IMR-90 (cell line): ENCODE results near the gene LMAN2L. TPM values are rescaled to one million over a fixed set of nuclear protein-coding genes. Genes with fewer than 3 reads are reported as not detected.

Experiments
- ATAC-seq: fragments of 200-7000 bp; cut with Tn5 transposase; 2 replicates; pipeline ENCODE4 v1.9.1; 2020; ENCODE audit warnings: low read depth, mild to moderate bottlenecking, moderate library complexity
- BruUV-seq: library from RNA; stranded (reverse); fragments of 400-500 nt; replicated peaks from 2 replicates; lab custom pipeline; 2021; lab: Mats Ljungman, UMichigan
- CTCF ChIA-PET: fragments of 300-600 bp; formaldehyde crosslinking; extraction: SDS; loops from one replicate; lab custom pipeline; 2021; ENCODE audit warnings: antibody characterized with exemption; lab: Yijun Ruan, JAX
- POLR2A ChIA-PET: fragments of 300-600 bp; sonication (Branson Sonifier 250); formaldehyde crosslinking; loops from one replicate; lab custom pipeline; 2022; ENCODE audit warnings: antibody characterized with exemption; ENCODE audit not compliant: unreplicated experiment; lab: Charles Lee
- DNase-seq: peaks from one replicate; pipeline ENCODE4 v3.0.0; 2013
- H2AFZ ChIP-seq: replicated peaks from 2 replicates; pipeline ENCODE3; 2013; ENCODE audit warnings: low read length, mild to moderate bottlenecking; ENCODE audit not compliant: poor library complexity
- H2AK5ac ChIP-seq: 2 replicates; pipeline ENCODE4 v1.6.1; 2013; ENCODE audit warnings: low read depth, low read length, inconsistent platforms
- H2AK9ac ChIP-seq: replicated peaks from 2 replicates; pipeline ENCODE3; 2013; ENCODE audit warnings: mild to moderate bottlenecking, low read depth, low read length, moderate library complexity; ENCODE audit not compliant: poor library complexity
- H2BK120ac ChIP-seq: 2 replicates; pipeline ENCODE4 v1.6.1; 2013; ENCODE audit warnings: low read depth, low read length, inconsistent platforms
- H2BK15ac ChIP-seq: 3 replicates; pipeline ENCODE4 v1.6.1; 2013; ENCODE audit warnings: low read depth, low read length, inconsistent platforms
- H2BK20ac ChIP-seq: 2 replicates; pipeline ENCODE4 v1.6.1; 2013; ENCODE audit warnings: low read depth, mild to moderate bottlenecking, inconsistent platforms, low read length, moderate library complexity
- H2BK5ac ChIP-seq: 2 replicates; pipeline ENCODE4 v1.6.1; 2013; ENCODE audit warnings: mild to moderate bottlenecking, low read depth, low read length, inconsistent platforms; ENCODE audit not compliant: poor library complexity, severe bottlenecking
- H3K14ac ChIP-seq: replicated peaks from 2 replicates; pipeline ENCODE4 v1.6.1; 2013; ENCODE audit warnings: low read depth, low read length, inconsistent platforms
- H3K18ac ChIP-seq: 2 replicates; pipeline ENCODE4 v1.6.1; 2013; ENCODE audit warnings: low read depth, low read length, control low read depth
- H3K23ac ChIP-seq: 2 replicates; pipeline ENCODE4 v1.6.1; 2013; ENCODE audit warnings: low read depth, low read length, inconsistent platforms
- H3K27ac ChIP-seq: 2 replicates; pipeline ENCODE4 v1.5.1; 2013; ENCODE audit warnings: mild to moderate bottlenecking, control low read depth, low read length; ENCODE audit not compliant: insufficient read depth
- H3K27me3 ChIP-seq: 2 replicates; pipeline ENCODE4 v1.6.1; 2013; ENCODE audit warnings: low read length; ENCODE audit not compliant: control insufficient read depth, insufficient read depth
- H3K36me3 ChIP-seq: 2 replicates; pipeline ENCODE4 v1.6.1; 2013; ENCODE audit warnings: low read length, mixed read lengths; ENCODE audit not compliant: control insufficient read depth, insufficient read depth
- H3K4ac ChIP-seq: 2 replicates; pipeline ENCODE4 v1.6.1; 2013; ENCODE audit warnings: low read depth, low read length, inconsistent platforms
- H3K4me1 ChIP-seq: 2 replicates; pipeline ENCODE4 v1.6.1; 2013; ENCODE audit warnings: low read length, mixed read lengths; ENCODE audit not compliant: control insufficient read depth, insufficient read depth
- H3K4me2 ChIP-seq: 2 replicates; pipeline ENCODE4 v1.6.1; 2013; ENCODE audit warnings: low read depth, mild to moderate bottlenecking, control low read depth, low read length, moderate library complexity
- H3K4me3 ChIP-seq: 2 replicates; pipeline ENCODE4 v1.5.1; 2013; ENCODE audit warnings: low read depth, mild to moderate bottlenecking, control low read depth, low read length, moderate library complexity; ENCODE audit not compliant: insufficient read depth
- H3K56ac ChIP-seq: 2 replicates; pipeline ENCODE4 v1.6.1; 2013; ENCODE audit warnings: low read length, inconsistent platforms; ENCODE audit not compliant: insufficient read depth; ENCODE audit errors: extremely low read depth
- H3K79me1 ChIP-seq, 2 experiments: 2 replicates each; pipeline ENCODE4 v1.6.1; 2013; ENCODE audit warnings: low read length in 2 of 2, inconsistent platforms in 1 of 2, low read depth in 1 of 2
- H3K9ac ChIP-seq: 2 replicates; pipeline ENCODE4 v1.6.1; 2013; ENCODE audit warnings: low read depth, low read length, control low read depth
- H3K9me1 ChIP-seq: 2 replicates; pipeline ENCODE4 v1.6.1; 2013; ENCODE audit warnings: low read length, inconsistent platforms; ENCODE audit not compliant: insufficient read depth
- H3K9me3 ChIP-seq: 2 replicates; pipeline ENCODE4 v1.6.1; 2013; ENCODE audit warnings: low read length; ENCODE audit not compliant: control insufficient read depth, insufficient read depth
- H4K20me1 ChIP-seq: 2 replicates; pipeline ENCODE4 v1.6.1; 2013; ENCODE audit warnings: low read length, inconsistent platforms; ENCODE audit not compliant: insufficient read depth
- H4K5ac ChIP-seq: 2 replicates; pipeline ENCODE4 v1.6.1; 2013; ENCODE audit warnings: mild to moderate bottlenecking, low read depth, low read length, control low read depth
- H4K8ac ChIP-seq, 2 experiments: 2 replicates each; pipeline ENCODE4 v1.6.1; 2013; ENCODE audit warnings: low read depth in 2 of 2, low read length in 2 of 2, control low read depth in 1 of 2, inconsistent platforms in 1 of 2
- H4K91ac ChIP-seq: 2 replicates; pipeline ENCODE4 v1.6.1; 2013; ENCODE audit warnings: low read depth, low read length, inconsistent platforms; ENCODE audit not compliant: insufficient read depth
- BHLHE40 ChIP-seq: fragments of 150-350 bp; IDR thresholded peaks from 2 replicates; pipeline ENCODE4 v1.6.1; 2016; ENCODE audit warnings: mild to moderate bottlenecking, low read depth, low read length
- CEBPB ChIP-seq: IDR thresholded peaks from 2 replicates; pipeline ENCODE4 v1.6.1; 2012; ENCODE audit warnings: low read depth, low read length, improper control_type of control experiment
- MAFK ChIP-seq: IDR thresholded peaks from 2 replicates; pipeline ENCODE4 v1.6.1; 2012; ENCODE audit warnings: low read depth, low read length, improper control_type of control experiment
- MXI1 ChIP-seq: IDR thresholded peaks from 2 replicates; pipeline ENCODE4 v1.6.1; 2012; ENCODE audit warnings: low read depth, mild to moderate bottlenecking, low read length, moderate library complexity, borderline replicate concordance
- SMC3 ChIP-seq: fragments of 150-350 bp; IDR thresholded peaks from 2 replicates; pipeline ENCODE4 v1.6.1; 2016; ENCODE audit warnings: low read depth, mild to moderate bottlenecking, antibody characterized with exemption, low read length, moderate library complexity
- WGBS, 2 experiments: methylation state at CpG; one replicate each; pipeline versions ENCODE4 v1.1.5 to v1.1.7; 2013; ENCODE audit warnings: missing lambda C conversion rate in 2 of 2; ENCODE audit not compliant: insufficient read length in 1 of 2; ENCODE audit errors: extremely low coverage in 2 of 2; 5-methylcytosine and 5-hydroxymethylcytosine counted together
- dilution Hi-C: fragments of 300-500 bp; cut with HindIII; formaldehyde crosslinking; loops from one replicate; pipeline ENCODE4 v1.14.3; 2018; ENCODE audit warnings: low sequenced_read_pairs; ENCODE audit not compliant: unreplicated experiment
- in situ Hi-C: fragments of 300-500 bp; cut with MboI; formaldehyde crosslinking; loops from 3 replicates; pipeline ENCODE4 v1.14.3; 2019; ENCODE audit warnings: low sequenced_read_pairs, inconsistent platforms, mixed read lengths
- intact Hi-C: fragments of 100-400 bp; cut with micrococcal nuclease; formaldehyde crosslinking; loops from 2 replicates; pipeline ENCODE4 v1.10.0; 2022
- polyA plus RNA-seq, 3 experiments: library from polyadenylated mRNA; depleted of rRNA; stranded (reverse); fragments of >200 nt; gene quantifications; 2 replicates each; pipeline ENCODE4 v1.2.3, GENCODE V29; 2012; ENCODE audit warnings: low replicate concordance in 1 of 3
- total RNA-seq: library from RNA; depleted of rRNA; stranded (reverse); fragments of >200 nt; gene quantifications from 2 replicates; pipeline ENCODE4 v1.2.3, GENCODE V29; 2012
- TF ChIP-seq, protein P1 (sequence below): fragments of 150-350 bp; IDR thresholded peaks from 2 replicates; pipeline ENCODE4 v1.6.1; 2017; ENCODE audit warnings: mild to moderate bottlenecking, antibody characterized with exemption, low read length, low read depth

Gene LMAN2L
- total and polyA plus RNA-seq, 2 of the 4 experiments (the other 2 are of a cell fraction), result 22.5 to 22.9 TPM

DNA sequence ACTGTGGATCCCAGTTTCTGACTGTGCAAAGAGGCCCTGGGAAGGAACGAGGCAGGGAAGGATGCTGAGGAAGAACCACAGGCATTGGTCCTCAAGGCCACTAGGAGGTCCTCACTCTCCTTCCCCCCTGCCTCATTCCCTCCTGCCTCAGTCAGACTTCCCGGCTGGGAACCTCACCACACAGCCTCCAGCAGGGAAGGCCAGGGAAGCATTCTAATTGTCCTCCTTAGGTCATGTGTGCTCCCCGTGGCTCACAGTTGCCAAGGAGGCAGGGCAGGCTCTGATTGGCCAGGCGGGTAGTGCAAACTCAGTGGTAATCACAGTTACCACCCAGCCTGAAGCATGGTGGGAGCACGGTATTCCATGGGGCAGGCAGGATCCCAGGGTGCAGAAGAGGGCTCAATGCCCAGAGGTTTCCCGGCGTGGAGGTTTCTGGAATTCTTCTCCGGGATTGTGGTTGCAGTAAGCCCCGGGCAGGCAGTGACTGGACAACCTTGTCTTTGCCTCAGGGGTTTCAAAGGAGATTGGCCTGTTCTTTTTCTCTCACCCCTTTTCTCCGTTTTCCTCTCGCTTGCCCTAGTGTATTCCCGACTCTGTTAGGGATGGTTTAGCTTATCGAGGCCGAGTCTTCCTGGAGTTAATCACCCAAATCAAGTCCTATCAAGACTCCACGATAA is 70.2 kb downstream of the LMAN2L start:
- peaks cover 4% of the 10 kb centered on the region for H3K4me1 ChIP-seq
- no peak overlapping the region for H3K4ac ChIP-seq
- no peak overlapping the region for H3K9ac ChIP-seq
- no peak overlapping the region for H4K5ac ChIP-seq
- no peak overlapping the region for H2AK5ac ChIP-seq
- H3K4me2 ChIP-seq, result no peak overlapping the region
- H3K79me1 ChIP-seq, result 0 out of 4 replicates have a peak, but pooled peaks cover 0 to 5% of the 10 kb centered on the region in 2 experiments
- ChIA-PET POLR2A (no interaction called here), CTCF (no interaction called here)
- no peaks in the 10 kb centered on the region for H3K9me3 ChIP-seq
- H3K36me3 ChIP-seq, result no peaks in the 10 kb centered on the region
- no TSS peak for BruUV-seq
- no peak overlapping the region for H3K14ac ChIP-seq
- H2AFZ ChIP-seq, result peak overlapping the region; percentile 13
- no peak for DNase-seq
- in situ Hi-C loops (no loop called here), dilution Hi-C loops (no loop called here), intact Hi-C loops (no loop called here)
- H3K4me3 ChIP-seq, result no peak overlapping the region
- no peak overlapping the region for H4K91ac ChIP-seq
- H2BK120ac ChIP-seq, result no peak overlapping the region
- no peak overlapping the region for H3K23ac ChIP-seq
- H2BK20ac ChIP-seq, result no peak overlapping the region
- no peak overlapping the region for H4K8ac ChIP-seq
- no peak overlapping the region for H2BK5ac ChIP-seq
- H2BK15ac ChIP-seq, result no peak overlapping the region
- peaks cover 2% of the 10 kb centered on the region; the same call in 1 of the 2 replicates for H3K27me3 ChIP-seq
- ATAC-seq, result no peak
- no peaks in the 10 kb centered on the region for H4K20me1 ChIP-seq
- H3K18ac ChIP-seq, result no peak overlapping the region
- H3K56ac ChIP-seq, result no peak overlapping the region
- 85% methylated on average over 7 of the region's 15 CpGs; no CpG with 5 or more reads in 1 of the 2 experiments for WGBS, 2 experiments
- H3K27ac ChIP-seq, result no peak overlapping the region
- TF ChIP-seq MXI1, result no peak
- no peak for TF ChIP-seq BHLHE40
- TF ChIP-seq, protein P1, sequence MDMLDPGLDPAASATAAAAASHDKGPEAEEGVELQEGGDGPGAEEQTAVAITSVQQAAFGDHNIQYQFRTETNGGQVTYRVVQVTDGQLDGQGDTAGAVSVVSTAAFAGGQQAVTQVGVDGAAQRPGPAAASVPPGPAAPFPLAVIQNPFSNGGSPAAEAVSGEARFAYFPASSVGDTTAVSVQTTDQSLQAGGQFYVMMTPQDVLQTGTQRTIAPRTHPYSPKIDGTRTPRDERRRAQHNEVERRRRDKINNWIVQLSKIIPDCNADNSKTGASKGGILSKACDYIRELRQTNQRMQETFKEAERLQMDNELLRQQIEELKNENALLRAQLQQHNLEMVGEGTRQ, result no peak
- no peak for TF ChIP-seq SMC3
- no peak for TF ChIP-seq CEBPB
- no peak for TF ChIP-seq MAFK
- peaks cover 7% of the 10 kb centered on the region for H3K9me1 ChIP-seq
- no peak overlapping the region for H2AK9ac ChIP-seq
